ENCODE results near the gene PCDHGB6. TPM values are rescaled to one million over a fixed set of nuclear protein-coding genes. Genes with fewer than 3 reads are reported as not detected.

PCDHGB6 gene
- 5.3 TPM for total RNA-seq
- long read RNA-seq, full-length matches to known transcripts, result 1 of 2 reads
- long read RNA-seq, partial matches to known transcripts, result 0 of 2 reads
- long read RNA-seq, other reads (novel, unspliced or antisense), result 1 of 2 reads

GRCh38 chr5:141407790-141408505, at the start of gene PCDHGB6:
Gene PCDHGB6, plus strand, starts transcription at chr5:141408021. Its CDS starts 182 bp downstream, at chr5:141408203.
- DNase-seq (ENCODE audit: low spot score), result peak; percentile 79

GRCh38 chr5:141359790-141360426, 47.9 kb upstream of the PCDHGB6 start, which contains the start of gene PCDHGB2:
Gene PCDHGB2, plus strand, starts transcription at chr5:141359994. Its CDS starts 142 bp downstream, at chr5:141360136.
- peak; percentile 79 for DNase-seq (ENCODE audit: low spot score)

- DNase-seq (ENCODE audit: low spot score), result peak; percentile 74
Observed at GRCh38 chr5:141360685-141361084, 47.1 kb upstream of the PCDHGB6 start.

- DNase-seq (ENCODE audit: low spot score), result no peak
Observed at GRCh38 chr5:141362719-141363118, 45.1 kb upstream of the PCDHGB6 start.

GRCh38 chr5:141363952-141364660, 43.7 kb upstream of the PCDHGB6 start, which contains the start of gene PCDHGA5:
Gene PCDHGA5, plus strand, starts transcription at chr5:141364162. Its CDS starts 169 bp downstream, at chr5:141364331.
- DNase-seq (ENCODE audit: low spot score), result peak; percentile 84

GRCh38 chr5:141366016-141366896, 41.6 kb upstream of the PCDHGB6 start:
- peak; percentile 62 for DNase-seq (ENCODE audit: low spot score)

GRCh38 chr5:141369994-141370848, 37.6 kb upstream of the PCDHGB6 start, which contains the start of gene PCDHGB3:
Gene PCDHGB3, plus strand, starts transcription at chr5:141370242. Its CDS starts 153 bp downstream, at chr5:141370395.
- peak; percentile 67 for DNase-seq (ENCODE audit: low spot score)

- DNase-seq (ENCODE audit: low spot score), result no peak
Observed at GRCh38 chr5:141371572-141372475, 36.0 kb upstream of the PCDHGB6 start.

- peak; percentile 67 for DNase-seq (ENCODE audit: low spot score)
Observed at GRCh38 chr5:141373673-141374317, 34.0 kb upstream of the PCDHGB6 start, which contains the start of gene PCDHGA6. Gene PCDHGA6, plus strand, starts transcription at chr5:141373891. Its CDS starts 193 bp downstream, at chr5:141374084.

- DNase-seq (ENCODE audit: low spot score), result no peak
Observed at GRCh38 chr5:141374627-141375026, 33.2 kb upstream of the PCDHGB6 start.

- peak; percentile 72 for DNase-seq (ENCODE audit: low spot score)
Observed at GRCh38 chr5:141375444-141376155, 32.2 kb upstream of the PCDHGB6 start.

- DNase-seq (ENCODE audit: low spot score), result no peak
Observed at GRCh38 chr5:141382469-141383294, 25.1 kb upstream of the PCDHGB6 start, which contains the start of gene PCDHGA7. Gene PCDHGA7, plus strand, starts transcription at chr5:141382742. Its CDS starts 158 bp downstream, at chr5:141382900.

GRCh38 chr5:141383345-141383744, 24.5 kb upstream of the PCDHGB6 start:
- no peak for DNase-seq (ENCODE audit: low spot score)

- no peak for DNase-seq (ENCODE audit: low spot score)
Observed at GRCh38 chr5:141384471-141385267, 23.2 kb upstream of the PCDHGB6 start.

Data from mesenteric fat pad (tissue), 1 donor.